Activated B cell treated with CpG ODN at 0.5 μM for 24 hours (primary cell): ENCODE measurements around the gene TMEM209. TPM values are rescaled to one million over a fixed set of nuclear protein-coding genes. Genes with fewer than 3 reads are reported as not detected.
"Not testable (repeated sequence)": the region's sequence is repeated elsewhere in the genome, so short reads cannot be mapped to it uniquely, and the experiment has no call there.

Experiments
- ATAC-seq: fragments of 200-7000 bp; cut with Tn5 transposase; one replicate; pipeline ENCODE4 v1.10.0; 2021; ENCODE audit warnings: low read depth, mild to moderate bottlenecking, moderate library complexity
- CTCF ChIA-PET: fragments of 350-600 bp; sonication (Branson Sonifier 250); formaldehyde crosslinking; loops from one replicate; lab custom pipeline; 2021; ENCODE audit warnings: antibody characterized with exemption; lab: Charles Lee
- POLR2A ChIA-PET: fragments of 350-600 bp; sonication (Branson Sonifier 250); formaldehyde crosslinking; loops from one replicate; lab custom pipeline; 2021; ENCODE audit warnings: antibody characterized with exemption; lab: Charles Lee
- DNase-seq: peaks from one replicate; pipeline ENCODE4 v3.0.0; 2022
- H3K27ac Mint-ChIP-seq: one replicate; pipeline ENCODE4 v1.8.0; 2020; ENCODE audit warnings: mixed read lengths
- H3K27me3 Mint-ChIP-seq: one replicate; pipeline ENCODE4 v1.8.0; 2021; ENCODE audit warnings: mixed read lengths
- H3K36me3 Mint-ChIP-seq: one replicate; pipeline ENCODE4 v1.8.0; 2021; ENCODE audit warnings: low read depth, mixed read lengths
- H3K4me1 Mint-ChIP-seq: one replicate; pipeline ENCODE4 v1.8.0; 2021; ENCODE audit warnings: mixed read lengths
- H3K4me3 Mint-ChIP-seq: one replicate; pipeline ENCODE4 v1.8.0; 2020; ENCODE audit warnings: mild to moderate bottlenecking, mixed read lengths
- H3K9me3 Mint-ChIP-seq: one replicate; pipeline ENCODE4 v1.8.0; 2020; ENCODE audit warnings: mixed read lengths
- intact Hi-C: fragments of 100-400 bp; cut with micrococcal nuclease; formaldehyde crosslinking; loops from one replicate; pipeline ENCODE4 v1.15.1; 2024
- total RNA-seq: library from RNA; stranded (reverse); gene quantifications from 2 replicates; pipeline ENCODE4 v1.2.3, GENCODE V29; 2022
- TF ChIP-seq, protein P1 (sequence below): fragments of 200-600 bp; IDR thresholded peaks from one replicate; pipeline ENCODE4 v1.8.0; 2022; ENCODE audit warnings: antibody characterized with exemption, mild to moderate bottlenecking

Gene TMEM209
- total RNA-seq, 1 donor from 2014 or later: 32.6 TPM

DNA sequence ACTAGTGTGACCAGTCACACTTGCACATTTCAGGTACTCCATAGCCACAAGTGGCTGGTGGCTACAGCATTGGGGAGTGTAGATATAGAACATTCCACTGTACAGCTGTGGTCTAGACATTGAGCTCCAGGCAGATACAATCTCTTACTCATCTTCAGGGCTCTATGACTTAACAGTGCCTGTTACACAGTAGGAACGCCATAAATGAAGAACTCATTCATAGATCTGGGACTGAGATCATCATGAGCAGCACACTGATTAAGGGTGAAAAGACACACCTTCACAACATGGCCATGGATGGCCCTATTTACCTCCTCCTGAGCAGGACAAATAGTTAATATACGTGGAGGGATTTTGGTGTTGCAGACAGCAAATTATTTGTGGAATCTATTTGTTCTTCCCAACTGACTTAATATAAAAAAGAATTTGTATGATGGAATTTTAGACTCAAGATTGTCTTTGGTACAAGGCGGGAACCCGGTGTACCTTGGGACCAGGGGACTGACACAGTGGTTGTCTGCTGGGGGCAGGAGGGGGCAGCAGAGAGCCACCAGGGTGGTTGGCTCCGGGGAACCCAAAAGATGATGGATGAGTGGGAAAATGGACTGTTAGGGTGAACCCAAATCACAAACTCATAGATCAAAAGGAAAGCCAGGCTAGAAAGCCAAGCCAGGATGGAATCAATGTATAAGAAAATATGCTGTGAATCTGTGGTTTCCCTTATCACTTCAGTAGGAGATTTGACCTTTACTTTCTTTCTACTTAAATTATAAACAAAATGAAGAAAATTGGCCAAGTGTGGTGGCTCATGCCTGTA, 37.2 kb upstream of the TMEM209 start:
- no peak for DNase-seq
- ChIA-PET POLR2A (no interaction called here), CTCF (interaction anchor here (1.0 kb wide), 1 partner anchor 516 kb away, joined by 5 read pairs; no protein-coding TSS in a partner anchor)

DNA sequence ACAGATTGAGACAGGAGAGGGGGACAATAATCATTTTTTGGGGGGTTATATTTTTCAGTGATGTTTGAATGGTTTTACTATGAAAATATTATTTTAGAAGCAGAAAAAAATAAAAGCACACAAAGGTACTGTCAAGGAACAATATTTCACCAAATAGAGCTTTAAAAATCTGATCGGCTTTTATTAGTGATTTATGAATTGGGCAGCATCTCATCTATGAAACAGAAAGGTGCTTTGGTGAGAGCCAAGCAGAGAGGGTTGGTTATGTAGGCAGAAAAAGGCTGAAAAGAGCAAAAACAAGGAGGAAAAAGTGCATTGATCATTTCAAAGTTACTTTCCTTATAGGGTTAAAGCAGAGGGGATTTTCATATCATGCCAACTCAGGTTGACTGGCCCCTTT, 35.0 kb upstream of the TMEM209 start:
- intact Hi-C loops: no loop called here
- Mint-ChIP-seq H3K9me3 (no peaks in the 10 kb centered on the region), H3K4me1 (peaks cover 9% of the 10 kb centered on the region), H3K27ac (no peak overlapping the region), H3K27me3 (peaks cover 17% of the 10 kb centered on the region), H3K36me3 (no peaks in the 10 kb centered on the region), H3K4me3 (no peak overlapping the region)
- ChIA-PET POLR2A (interaction anchor here (0.7 kb wide), 1 partner anchor 878 kb away, joined by 5 read pairs; no protein-coding TSS in a partner anchor), CTCF (no interaction called here)
- DNase-seq: no peak
- no peak for ATAC-seq
- TF ChIP-seq, protein P1, sequence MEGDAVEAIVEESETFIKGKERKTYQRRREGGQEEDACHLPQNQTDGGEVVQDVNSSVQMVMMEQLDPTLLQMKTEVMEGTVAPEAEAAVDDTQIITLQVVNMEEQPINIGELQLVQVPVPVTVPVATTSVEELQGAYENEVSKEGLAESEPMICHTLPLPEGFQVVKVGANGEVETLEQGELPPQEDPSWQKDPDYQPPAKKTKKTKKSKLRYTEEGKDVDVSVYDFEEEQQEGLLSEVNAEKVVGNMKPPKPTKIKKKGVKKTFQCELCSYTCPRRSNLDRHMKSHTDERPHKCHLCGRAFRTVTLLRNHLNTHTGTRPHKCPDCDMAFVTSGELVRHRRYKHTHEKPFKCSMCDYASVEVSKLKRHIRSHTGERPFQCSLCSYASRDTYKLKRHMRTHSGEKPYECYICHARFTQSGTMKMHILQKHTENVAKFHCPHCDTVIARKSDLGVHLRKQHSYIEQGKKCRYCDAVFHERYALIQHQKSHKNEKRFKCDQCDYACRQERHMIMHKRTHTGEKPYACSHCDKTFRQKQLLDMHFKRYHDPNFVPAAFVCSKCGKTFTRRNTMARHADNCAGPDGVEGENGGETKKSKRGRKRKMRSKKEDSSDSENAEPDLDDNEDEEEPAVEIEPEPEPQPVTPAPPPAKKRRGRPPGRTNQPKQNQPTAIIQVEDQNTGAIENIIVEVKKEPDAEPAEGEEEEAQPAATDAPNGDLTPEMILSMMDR: no peak

More for the DNA sequence above, 37.2 kb upstream of the TMEM209 start:
- H3K27me3 Mint-ChIP-seq: peaks cover 5% of the 10 kb centered on the region
- TF ChIP-seq, protein P1: no peak
- peaks cover 6% of the 10 kb centered on the region for H3K9me3 Mint-ChIP-seq
- H3K4me3 Mint-ChIP-seq: no peak overlapping the region
- peaks cover 9% of the 10 kb centered on the region for H3K4me1 Mint-ChIP-seq
- no peaks in the 10 kb centered on the region for H3K36me3 Mint-ChIP-seq
- ATAC-seq: no peak
- intact Hi-C loops: loop anchor here (1.0 kb wide), 2 partner anchors 516 to 590 kb away; no protein-coding TSS in a partner anchor
- H3K27ac Mint-ChIP-seq: no peak overlapping the region

DNA sequence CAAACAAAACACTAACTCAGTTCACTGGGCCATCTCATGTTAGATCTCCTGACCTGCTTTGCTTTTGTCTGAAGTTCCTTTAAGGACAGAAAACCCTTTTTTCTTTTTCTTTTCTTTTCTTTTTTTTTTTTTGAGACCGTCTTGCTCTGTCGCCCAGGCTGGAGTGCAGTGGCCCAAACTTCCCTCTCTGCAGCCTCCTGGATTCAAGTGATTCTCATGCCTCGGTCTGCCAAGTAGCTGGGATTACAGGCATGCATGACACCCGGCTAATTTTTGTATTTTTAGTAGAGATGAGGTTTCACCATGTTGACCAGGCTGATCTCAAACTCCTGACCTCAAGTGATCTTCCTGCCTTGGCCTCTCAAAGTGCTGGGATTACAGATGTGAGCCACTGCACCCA, 31.2 kb upstream of the TMEM209 start:
- H3K27ac Mint-ChIP-seq, CTCF ChIA-PET: not testable (repeated sequence)

DNA sequence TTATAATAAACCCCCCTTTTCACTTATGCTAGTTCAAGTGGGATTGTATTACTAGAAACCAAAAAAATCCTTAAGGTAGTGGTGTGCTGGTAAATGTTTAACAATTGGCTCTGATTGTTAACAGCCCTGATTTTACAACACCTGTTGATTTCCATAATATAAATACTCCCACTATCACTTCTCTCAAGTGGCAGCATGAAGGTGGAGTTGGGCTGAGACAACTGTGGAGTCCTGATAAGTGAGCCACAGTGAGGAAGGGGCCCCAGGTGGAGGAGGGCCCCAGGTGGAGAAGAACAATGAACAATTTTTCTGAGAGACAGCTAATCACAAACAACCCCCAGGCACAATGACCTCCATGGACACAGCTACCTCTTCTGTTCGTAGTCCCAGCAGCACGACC, 28.9 kb upstream of the TMEM209 start:
- Mint-ChIP-seq H3K27ac (no peak overlapping the region), H3K4me3 (no peak overlapping the region), H3K4me1 (no peaks in the 10 kb centered on the region), H3K27me3 (peaks cover 17% of the 10 kb centered on the region), H3K36me3 (no peaks in the 10 kb centered on the region), H3K9me3 (no peaks in the 10 kb centered on the region)
- intact Hi-C loops: no loop called here
- no peak for DNase-seq
- CTCF ChIA-PET: no interaction called here
- TF ChIP-seq, protein P1: no peak
- no peak for ATAC-seq
- POLR2A ChIA-PET: no interaction called here

More for the DNA sequence above, 31.2 kb upstream of the TMEM209 start:
- intact Hi-C loops, H3K36me3 Mint-ChIP-seq, H3K4me3 Mint-ChIP-seq, H3K9me3 Mint-ChIP-seq, H3K4me1 Mint-ChIP-seq, POLR2A ChIA-PET, DNase-seq, ATAC-seq: not testable (repeated sequence)
- peaks cover 17% of the 10 kb centered on the region for H3K27me3 Mint-ChIP-seq

DNA sequence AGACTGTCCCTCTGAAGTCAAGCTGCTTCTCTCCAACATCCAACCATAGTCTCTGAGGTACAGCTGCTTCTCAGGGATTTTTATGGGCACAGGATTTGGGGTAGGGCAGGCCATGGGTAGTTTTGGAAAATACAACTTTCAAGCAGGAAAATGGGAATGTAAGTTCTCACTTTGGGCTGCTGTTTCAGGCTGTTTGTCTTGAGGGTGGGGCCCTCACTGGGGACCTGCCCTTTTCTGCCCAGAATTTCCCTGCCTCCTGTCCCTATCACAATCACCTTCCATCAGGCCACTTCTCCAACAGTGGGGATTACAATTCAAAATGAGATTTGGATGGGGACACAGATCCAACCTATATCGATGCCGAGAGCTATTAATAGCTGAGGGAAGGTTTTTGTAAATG, 27.0 kb upstream of the TMEM209 start:
- H3K4me1 Mint-ChIP-seq: no peaks in the 10 kb centered on the region

More for the DNA sequence above, 27.0 kb upstream of the TMEM209 start:
- POLR2A ChIA-PET: no interaction called here
- TF ChIP-seq, protein P1: no peak
- H3K27me3 Mint-ChIP-seq: peaks cover 12% of the 10 kb centered on the region
- intact Hi-C loops: no loop called here
- no peak overlapping the region for H3K27ac Mint-ChIP-seq
- DNase-seq (no peak), ATAC-seq (no peak)
- CTCF ChIA-PET: no interaction called here
- H3K4me3 Mint-ChIP-seq: no peak overlapping the region
- no peaks in the 10 kb centered on the region for H3K36me3 Mint-ChIP-seq
- no peaks in the 10 kb centered on the region for H3K9me3 Mint-ChIP-seq
